ENCODE results near the gene RERE. TPM values are rescaled to one million over a fixed set of nuclear protein-coding genes. Genes with fewer than 3 reads are reported as not detected.

The RERE gene
- total RNA-seq, 1 donor from 2014 or later, result 124 TPM

DNA sequence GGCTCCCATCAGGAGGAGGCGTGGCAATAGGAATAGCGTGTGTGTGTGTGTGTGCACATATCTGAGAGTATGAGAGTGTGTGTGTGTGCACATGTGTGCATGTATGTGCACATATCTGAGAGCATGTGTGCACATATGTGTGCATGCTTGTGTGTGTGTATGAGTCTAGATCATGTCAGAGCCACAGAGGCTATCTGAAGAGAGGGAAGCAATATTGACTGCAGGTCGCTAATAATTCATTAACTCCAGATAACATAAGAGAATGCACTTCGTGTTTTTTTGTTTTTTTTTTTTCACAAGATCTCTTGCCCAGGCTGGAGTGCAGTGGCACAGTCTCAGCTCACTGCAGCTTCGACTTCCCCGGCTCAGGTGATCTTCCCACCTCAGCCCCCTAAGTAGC lies 504.2 kb downstream of the RERE start:
- H3K27me3 Mint-ChIP-seq (ENCODE audit: low read depth, unreplicated experiment), result peaks cover 13% of the 10 kb centered on the region
- H3K27ac Mint-ChIP-seq (ENCODE audit: unreplicated experiment), result no peak overlapping the region
- TF ChIP-seq, protein P1, sequence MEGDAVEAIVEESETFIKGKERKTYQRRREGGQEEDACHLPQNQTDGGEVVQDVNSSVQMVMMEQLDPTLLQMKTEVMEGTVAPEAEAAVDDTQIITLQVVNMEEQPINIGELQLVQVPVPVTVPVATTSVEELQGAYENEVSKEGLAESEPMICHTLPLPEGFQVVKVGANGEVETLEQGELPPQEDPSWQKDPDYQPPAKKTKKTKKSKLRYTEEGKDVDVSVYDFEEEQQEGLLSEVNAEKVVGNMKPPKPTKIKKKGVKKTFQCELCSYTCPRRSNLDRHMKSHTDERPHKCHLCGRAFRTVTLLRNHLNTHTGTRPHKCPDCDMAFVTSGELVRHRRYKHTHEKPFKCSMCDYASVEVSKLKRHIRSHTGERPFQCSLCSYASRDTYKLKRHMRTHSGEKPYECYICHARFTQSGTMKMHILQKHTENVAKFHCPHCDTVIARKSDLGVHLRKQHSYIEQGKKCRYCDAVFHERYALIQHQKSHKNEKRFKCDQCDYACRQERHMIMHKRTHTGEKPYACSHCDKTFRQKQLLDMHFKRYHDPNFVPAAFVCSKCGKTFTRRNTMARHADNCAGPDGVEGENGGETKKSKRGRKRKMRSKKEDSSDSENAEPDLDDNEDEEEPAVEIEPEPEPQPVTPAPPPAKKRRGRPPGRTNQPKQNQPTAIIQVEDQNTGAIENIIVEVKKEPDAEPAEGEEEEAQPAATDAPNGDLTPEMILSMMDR (IDR thresholded peaks at IDR 0.05; ENCODE audit: insufficient read depth, low read depth, low read length), result no peak
- no peak for TF ChIP-seq EZH2 (IDR thresholded peaks at IDR 0.05; ENCODE audit: insufficient read depth, low read length)
- no peaks in the 10 kb centered on the region for H3K27me3 ChIP-seq (ENCODE audit: insufficient read depth, low read length)
- H3K4me3 Mint-ChIP-seq (ENCODE audit: unreplicated experiment), result no peak overlapping the region
- H3K36me3 Mint-ChIP-seq (ENCODE audit: low read depth, unreplicated experiment), result no peaks in the 10 kb centered on the region
- H3K4me1 ChIP-seq (ENCODE audit: insufficient read depth, low read length), result peaks cover 9% of the 10 kb centered on the region
- DNase-seq (ENCODE audit: low read depth), result no peak
- no peaks in the 10 kb centered on the region for H3K9me3 Mint-ChIP-seq (ENCODE audit: unreplicated experiment)
- peaks cover 11% of the 10 kb centered on the region for H3K4me1 Mint-ChIP-seq (ENCODE audit: low read depth, unreplicated experiment)
- no peak overlapping the region for H3K4me3 ChIP-seq (ENCODE audit: insufficient read depth, low read depth, low read length)
- no peaks in the 10 kb centered on the region for H3K79me2 ChIP-seq (ENCODE audit: insufficient read depth, low read length)
- no peaks in the 10 kb centered on the region for H3K36me3 ChIP-seq (ENCODE audit: insufficient read depth, low read length)
- no peaks in the 10 kb centered on the region for H4K20me1 ChIP-seq (ENCODE audit: insufficient read depth, low read length)
- no peak overlapping the region for H3K4me2 ChIP-seq (ENCODE audit: low read length)
- no peak overlapping the region for H2AFZ ChIP-seq (ENCODE audit: low read depth, low read length)
- FAIRE-seq, result no peak
- H3K27ac ChIP-seq (ENCODE audit: low read depth, low read length), result no peak overlapping the region
- no peaks in the 10 kb centered on the region for H3K9me3 ChIP-seq (ENCODE audit: insufficient read depth, low read depth, low read length)
- H3K9ac ChIP-seq (ENCODE audit: low read length), result no peak overlapping the region

DNA sequence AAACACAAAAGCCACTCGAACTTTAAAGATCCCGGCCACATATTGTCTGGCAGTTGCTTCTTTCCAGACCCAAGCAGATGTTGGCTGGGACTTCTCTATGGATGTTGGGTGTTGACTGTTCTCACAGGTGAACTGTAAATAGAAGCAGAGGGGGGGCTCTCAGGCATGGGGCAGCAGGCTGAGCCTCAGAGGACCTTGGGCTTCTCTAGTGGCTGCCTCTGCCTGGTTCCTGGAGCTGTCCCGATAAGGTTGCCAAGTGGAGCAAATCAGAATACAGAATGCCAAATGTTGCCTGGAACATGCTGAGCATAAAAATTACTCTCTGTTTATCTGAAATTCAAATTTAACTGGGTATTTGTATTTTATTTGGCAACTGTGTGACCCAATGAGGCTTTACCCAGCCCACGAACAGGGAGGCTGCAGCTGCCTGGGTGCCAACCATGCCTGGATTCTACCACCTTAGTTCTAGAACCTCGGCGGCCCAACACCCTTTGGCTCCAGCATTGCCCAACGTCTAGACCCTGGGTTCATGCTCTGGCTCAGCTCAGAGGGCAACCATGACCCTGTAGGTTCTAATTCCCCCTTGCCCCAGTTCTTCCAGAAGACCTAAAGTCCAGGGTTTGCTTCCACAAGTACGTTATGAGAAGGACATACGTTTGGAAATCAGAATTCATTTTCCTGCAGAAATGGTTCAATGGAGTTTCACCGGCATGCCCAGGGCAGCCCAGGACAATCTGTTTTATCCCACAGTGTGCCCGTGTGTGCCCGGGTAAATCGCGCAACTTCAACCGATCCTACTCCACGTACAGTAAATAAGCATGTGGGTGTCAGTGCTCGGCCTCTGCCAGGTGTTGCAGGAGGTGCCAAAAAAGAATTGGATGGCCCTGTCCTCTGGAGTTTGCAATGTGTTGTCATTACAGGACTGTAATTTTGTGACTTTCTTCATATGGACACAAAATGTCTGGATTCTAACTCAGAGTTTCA lies 504.9 kb downstream of the RERE start:
- Histone ChIP-seq H2AFZ (ENCODE audit: low read depth, low read length) (no peak overlapping the region), H3K4me1 (ENCODE audit: insufficient read depth, low read length) (peaks cover 6% of the 10 kb centered on the region), H3K36me3 (ENCODE audit: insufficient read depth, low read length) (no peaks in the 10 kb centered on the region), H3K4me3 (ENCODE audit: insufficient read depth, low read depth, low read length) (no peak overlapping the region), H3K4me2 (ENCODE audit: low read length) (no peak overlapping the region), H4K20me1 (ENCODE audit: insufficient read depth, low read length) (no peaks in the 10 kb centered on the region), H3K27ac (ENCODE audit: low read depth, low read length) (no peak overlapping the region), H3K9ac (ENCODE audit: low read length) (no peak overlapping the region), H3K27me3 (ENCODE audit: insufficient read depth, low read length) (no peaks in the 10 kb centered on the region), H3K79me2 (ENCODE audit: insufficient read depth, low read length) (no peaks in the 10 kb centered on the region), H3K9me3 (ENCODE audit: insufficient read depth, low read depth, low read length) (no peaks in the 10 kb centered on the region)
- TF ChIP-seq, protein P1 (IDR thresholded peaks at IDR 0.05; ENCODE audit: insufficient read depth, low read depth, low read length), result no peak
- TF ChIP-seq EZH2 (IDR thresholded peaks at IDR 0.05; ENCODE audit: insufficient read depth, low read length), result no peak
- Mint-ChIP-seq H3K27ac (ENCODE audit: unreplicated experiment) (no peak overlapping the region), H3K27me3 (ENCODE audit: low read depth, unreplicated experiment) (peaks cover 13% of the 10 kb centered on the region), H3K4me3 (ENCODE audit: unreplicated experiment) (no peak overlapping the region), H3K36me3 (ENCODE audit: low read depth, unreplicated experiment) (no peaks in the 10 kb centered on the region), H3K9me3 (ENCODE audit: unreplicated experiment) (no peaks in the 10 kb centered on the region), H3K4me1 (ENCODE audit: low read depth, unreplicated experiment) (peaks cover 11% of the 10 kb centered on the region)
- DNase-seq (ENCODE audit: low read depth) (no peak), FAIRE-seq (no peak)
